B cell (primary cell): ENCODE data around the gene OPHN1. TPM values are rescaled to one million over a fixed set of nuclear protein-coding genes. Genes with fewer than 3 reads are reported as not detected.

Experiments used
- ATAC-seq: fragments of 200-7000 bp; cut with Tn5 transposase; one replicate; pipeline ENCODE4 v1.10.0; 2021; ENCODE audit warnings: low read depth, mild to moderate bottlenecking, moderate number of reproducible peaks, moderate library complexity
- CTCF ChIA-PET: fragments of 350-600 bp; sonication (Branson Sonifier 250); formaldehyde crosslinking; loops from one replicate; lab custom pipeline; 2021; ENCODE audit warnings: antibody characterized with exemption, inconsistent platforms; lab: Charles Lee
- POLR2A ChIA-PET: fragments of 350-600 bp; sonication (Branson Sonifier 250); formaldehyde crosslinking; loops from one replicate; lab custom pipeline; 2021; ENCODE audit warnings: antibody characterized with exemption; lab: Charles Lee
- DNase-seq: peaks from one replicate; pipeline ENCODE4 v3.0.0; 2013
- H2AFZ ChIP-seq: 2 replicates; pipeline ENCODE4 v1.6.1; 2012; ENCODE audit warnings: mild to moderate bottlenecking, low read depth, low read length; ENCODE audit not compliant: insufficient read depth, poor library complexity, severe bottlenecking
- H3K27ac ChIP-seq, 2 donors: 1 replicate in 1 of 2; 2 replicates in 1 of 2; pipeline ENCODE4 v1.5.1; 2012 to 2013; ENCODE audit warnings: low read length in 2 of 2, mild to moderate bottlenecking in 2 of 2, moderate library complexity in 1 of 2
- H3K27me3 ChIP-seq, 4 experiments: fragments of 200-600 bp in 1 of 4; sonication (generic) in 1 of 4; replicated peaks in 1 of 4; 1 replicate in 2 of 4; 2 replicates in 2 of 4; pipeline versions ENCODE4 v1.6.1 to v1.7.0; 2013 to 2016; ENCODE audit warnings: low read length in 3 of 4, mild to moderate bottlenecking in 2 of 4, mixed read lengths in 1 of 4, moderate library complexity in 1 of 4; ENCODE audit not compliant: insufficient read depth in 4 of 4, control insufficient read depth in 3 of 4; ENCODE audit errors: control extremely low read depth in 1 of 4
- H3K36me3 ChIP-seq, 2 experiments: replicated peaks in 1 of 2; 1 replicate in 1 of 2; 2 replicates in 1 of 2; pipeline versions ENCODE4 v1.6.1 to v1.7.1; 2013; ENCODE audit warnings: low read length in 1 of 2; ENCODE audit not compliant: insufficient read depth in 2 of 2, control insufficient read depth in 1 of 2; ENCODE audit errors: control extremely low read depth in 1 of 2, extremely low read depth in 1 of 2
- H3K4me1 ChIP-seq, 2 donors: fragments of 200-600 bp in 1 of 2; sonication (generic) in 1 of 2; 1 replicate in 1 of 2; 2 replicates in 1 of 2; pipeline versions ENCODE4 v1.5.1 to v1.6.1; 2013 to 2017; ENCODE audit warnings: low read length in 2 of 2; ENCODE audit not compliant: control insufficient read depth in 2 of 2, insufficient read depth in 2 of 2
- H3K4me2 ChIP-seq: replicated peaks from 2 replicates; pipeline ENCODE3; 2012; ENCODE audit warnings: mild to moderate bottlenecking, low read depth, low read length; ENCODE audit not compliant: poor library complexity, severe bottlenecking
- H3K4me3 ChIP-seq, 5 experiments: fragments of 200-600 bp in 1 of 5; sonication (generic) in 1 of 5; 1 replicate in 3 of 5; 2 replicates in 2 of 5; pipeline versions ENCODE4 v1.5.1 to v1.7.0; 2011 to 2016; ENCODE audit warnings: low read length in 4 of 5, mild to moderate bottlenecking in 4 of 5, low read depth in 2 of 5, control low read depth in 1 of 5, moderate library complexity in 1 of 5; ENCODE audit not compliant: insufficient read depth in 1 of 5; ENCODE audit errors: control extremely low read depth in 1 of 5, extremely low read depth in 1 of 5
- H3K79me2 ChIP-seq: fragments of 200-600 bp; sonication (generic); one replicate; pipeline ENCODE4 v1.6.0; 2016; ENCODE audit warnings: low read length; ENCODE audit not compliant: control insufficient read depth, insufficient read depth
- H3K9ac ChIP-seq: fragments of 200-600 bp; sonication (generic); 2 replicates; pipeline ENCODE4 v1.6.1; 2017; ENCODE audit warnings: mild to moderate bottlenecking, low read length, moderate library complexity
- H3K9me3 ChIP-seq, 3 donors: one replicate each; pipeline versions ENCODE4 v1.6.1 to v1.7.1; 2013; ENCODE audit warnings: low read length in 2 of 3; ENCODE audit not compliant: control insufficient read depth in 2 of 3, insufficient read depth in 1 of 3; ENCODE audit errors: control extremely low read depth in 1 of 3
- H4K20me1 ChIP-seq: 2 replicates; pipeline ENCODE4 v1.6.0; 2012; ENCODE audit warnings: mild to moderate bottlenecking, low read length; ENCODE audit not compliant: insufficient read depth, control insufficient read depth, poor library complexity, severe bottlenecking
- H3K27ac Mint-ChIP-seq: one replicate; pipeline ENCODE4 v1.8.0; 2021; ENCODE audit warnings: mixed read lengths
- H3K27me3 Mint-ChIP-seq: one replicate; pipeline ENCODE4 v1.8.0; 2021; ENCODE audit warnings: mixed read lengths
- H3K4me1 Mint-ChIP-seq: one replicate; pipeline ENCODE4 v1.8.0; 2021; ENCODE audit warnings: mixed read lengths
- H3K4me3 Mint-ChIP-seq: one replicate; pipeline ENCODE4 v1.8.0; 2021; ENCODE audit warnings: mixed read lengths
- H3K9me3 Mint-ChIP-seq: one replicate; pipeline ENCODE4 v1.8.0; 2022; ENCODE audit warnings: mixed read lengths; ENCODE audit not compliant: insufficient read depth
- CTCF ChIP-seq: fragments of 200-600 bp; IDR thresholded peaks from one replicate; pipeline ENCODE4 v1.8.0; 2022; ENCODE audit warnings: antibody characterized with exemption, mild to moderate bottlenecking
- EZH2 ChIP-seq: IDR thresholded peaks from 2 replicates; pipeline ENCODE4 v1.6.1; 2012; ENCODE audit warnings: borderline replicate concordance, low read depth, mild to moderate bottlenecking, moderate library complexity, low read length; ENCODE audit not compliant: insufficient read depth, poor library complexity, severe bottlenecking
- WGBS: methylation state at CpG from one replicate; pipeline ENCODE4 v1.1.5; 2013; ENCODE audit warnings: missing lambda C conversion rate; ENCODE audit not compliant: insufficient coverage; 5-methylcytosine and 5-hydroxymethylcytosine counted together
- intact Hi-C: fragments of 100-400 bp; cut with micrococcal nuclease; formaldehyde crosslinking; loops from one replicate; pipeline ENCODE4 v1.10.0; 2022
- polyA plus RNA-seq: library from polyadenylated mRNA; depleted of rRNA; stranded (reverse); fragments of >200 nt; gene quantifications from 2 replicates; pipeline ENCODE4 v1.2.3, GENCODE V29; 2012
- total RNA-seq, 2 donors: library from RNA; stranded (reverse); fragments of 120-200 nt in 1 of 2; gene quantifications; 1 replicate in 1 of 2; 2 replicates in 1 of 2; pipeline versions ENCODE4 v1.2.3 to v1.2.4, GENCODE V29; 2013 to 2022

OPHN1 gene
- total and polyA plus RNA-seq, 2 donors (not counting 1 experiment from before 2014, with no cell fraction given): 0.03 to 0.17 TPM

- WGBS: 92% methylated on average over 3 of the region's 3 CpGs
- no peak overlapping the region for H2AFZ ChIP-seq
- ATAC-seq (no peak), DNase-seq (no peak)
- no peak overlapping the region for H3K4me3 Mint-ChIP-seq
- H4K20me1 ChIP-seq: no peaks in the 10 kb centered on the region
- H3K27me3 Mint-ChIP-seq: no peaks in the 10 kb centered on the region
- intact Hi-C loops: no loop called here
- no peaks in the 10 kb centered on the region for H3K9me3 Mint-ChIP-seq
- ChIA-PET CTCF (no interaction called here), POLR2A (no interaction called here)
- H3K27ac Mint-ChIP-seq: no peak overlapping the region
- H3K4me1 Mint-ChIP-seq: no peaks in the 10 kb centered on the region
- TF ChIP-seq CTCF (no peak), EZH2 (no peak)
- no peaks in the 10 kb centered on the region for H3K79me2 ChIP-seq
- no peak overlapping the region for H3K4me3 ChIP-seq
- H3K9me3 ChIP-seq: no peaks in the 10 kb centered on the region
- H3K4me1 ChIP-seq: no peaks in the 10 kb centered on the region
- no peaks in the 10 kb centered on the region for H3K27me3 ChIP-seq
- H3K27ac ChIP-seq: no peak overlapping the region
- H3K4me2 ChIP-seq: no peak overlapping the region
- H3K36me3 ChIP-seq: no peaks in the 10 kb centered on the region
- H3K9ac ChIP-seq: no peak overlapping the region
Measured at GRCh38 chrX:68411729-68412128, 21.6 kb downstream of the OPHN1 start.

GRCh38 chrX:68409194-68409593 lies 24.1 kb downstream of the OPHN1 start:
- whole genome bisulfite sequencing: no CpG with 5 or more reads among the region's 1 CpG
- ATAC-seq (no peak), DNase-seq (no peak)
- Mint-ChIP-seq H3K4me1 (no peaks in the 10 kb centered on the region), H3K4me3 (no peak overlapping the region), H3K27ac (no peak overlapping the region), H3K9me3 (no peaks in the 10 kb centered on the region), H3K27me3 (no peaks in the 10 kb centered on the region)
- no peak for TF ChIP-seq EZH2
- TF ChIP-seq CTCF: no peak
- intact Hi-C loops: no loop called here
- Histone ChIP-seq H3K36me3 (no peaks in the 10 kb centered on the region), H3K4me1 (no peaks in the 10 kb centered on the region), H3K4me2 (no peak overlapping the region), H3K9me3 (no peaks in the 10 kb centered on the region), H3K9ac (no peak overlapping the region), H3K27me3 (no peaks in the 10 kb centered on the region), H3K79me2 (no peaks in the 10 kb centered on the region), H4K20me1 (no peaks in the 10 kb centered on the region), H3K4me3 (no peak overlapping the region), H2AFZ (no peak overlapping the region), H3K27ac (no peak overlapping the region)
- ChIA-PET CTCF (no interaction called here), POLR2A (no interaction called here)
